Measurements from ENCODE around the gene KIN. TPM values are rescaled to one million over a fixed set of nuclear protein-coding genes. Genes with fewer than 3 reads are reported as not detected.
"Not testable (repeated sequence)": the region's sequence is repeated elsewhere in the genome, so short reads cannot be mapped to it uniquely, and the experiment has no call there.

KIN gene
- total RNA-seq, 2 experiments from 2014 or later, result 13.8 to 16.6 TPM

GRCh38 chr10:7788639-7789286 is 970 bp upstream of the KIN start:
- DNase-seq, result no peak
- Mint-ChIP-seq H3K27ac (no peak overlapping the region), H3K4me1 (peaks cover 43% of the 10 kb centered on the region), H3K27me3 (no peaks in the 10 kb centered on the region), H3K36me3 (peaks cover 22% of the 10 kb centered on the region), H3K4me3 (no peak overlapping the region), H3K9me3 (no peaks in the 10 kb centered on the region)
- peak; percentile 11 for ATAC-seq (ENCODE audit: low read depth)
- POLR2A ChIA-PET, result interaction anchor here (0.8 to 1.7 kb wide), 11 partner anchors 9 to 348 kb away, joined by 3 to 43 read pairs (median 4); partner anchors contain the start of genes GATA3 and TAF3

- H3K27ac Mint-ChIP-seq, result no peak overlapping the region
- H3K9me3 Mint-ChIP-seq, result no peaks in the 10 kb centered on the region
- H3K4me1 Mint-ChIP-seq, result peaks cover 38% of the 10 kb centered on the region
- H3K27me3 Mint-ChIP-seq, result no peaks in the 10 kb centered on the region
- ATAC-seq (ENCODE audit: low read depth), result peak; percentile 1
- H3K36me3 Mint-ChIP-seq, result peaks cover 22% of the 10 kb centered on the region
- no peak for DNase-seq
- no peak overlapping the region for H3K4me3 Mint-ChIP-seq
- POLR2A ChIA-PET, result interaction anchor here (0.6 to 1.7 kb wide), 11 partner anchors 10 to 615 kb away, joined by 3 to 43 read pairs (median 3); partner anchors contain the start of gene TAF3
Measured at GRCh38 chr10:7787150-7787856, 490 bp downstream of the KIN start.

- Mint-ChIP-seq H3K36me3 (peaks cover 19% of the 10 kb centered on the region), H3K27me3 (no peaks in the 10 kb centered on the region), H3K4me1 (peaks cover 33% of the 10 kb centered on the region), H3K9me3 (no peaks in the 10 kb centered on the region), H3K27ac (no peak overlapping the region), H3K4me3 (no peak overlapping the region)
- DNase-seq (no peak), ATAC-seq (ENCODE audit: low read depth) (no peak)
- POLR2A ChIA-PET, result no interaction called here
Measured at GRCh38 chr10:7786430-7786829, 1.4 kb downstream of the KIN start.

DNA sequence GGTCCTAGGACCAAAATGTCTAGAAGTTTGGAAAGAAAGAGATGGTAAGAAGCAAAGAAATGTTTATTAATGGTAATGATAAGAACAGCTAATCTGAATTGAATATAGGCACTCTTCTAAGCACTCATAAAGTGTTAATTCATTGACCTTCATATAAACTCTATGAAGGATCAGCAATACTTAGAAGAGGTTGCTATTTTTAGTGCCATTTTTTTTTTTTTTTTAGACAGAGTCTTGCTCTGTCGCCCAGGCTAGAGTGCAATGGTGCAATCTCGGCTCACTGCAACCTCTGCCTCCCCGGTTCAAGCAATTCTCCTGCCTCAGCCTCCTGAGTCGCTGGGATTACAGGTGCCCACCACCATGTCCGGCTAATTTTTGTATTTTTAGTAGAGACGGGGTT is 5.6 kb downstream of the KIN start:
- H3K27me3 Mint-ChIP-seq; H3K4me3 Mint-ChIP-seq; H3K27ac Mint-ChIP-seq; H3K9me3 Mint-ChIP-seq; DNase-seq; ATAC-seq (ENCODE audit: low read depth): not testable (repeated sequence)
- Mint-ChIP-seq H3K4me1 (peaks cover 18% of the 10 kb centered on the region), H3K36me3 (peaks cover 33% of the 10 kb centered on the region)
- POLR2A ChIA-PET, result interaction anchor here (0.6 kb wide), 1 partner anchor 14 kb away, joined by 3 read pairs; no protein-coding TSS in a partner anchor

- Mint-ChIP-seq H3K27ac (no peak overlapping the region), H3K4me1 (peaks cover 5% of the 10 kb centered on the region), H3K9me3 (no peaks in the 10 kb centered on the region), H3K4me3 (no peak overlapping the region), H3K27me3 (no peaks in the 10 kb centered on the region), H3K36me3 (peaks cover 36% of the 10 kb centered on the region)
- DNase-seq (no peak), ATAC-seq (ENCODE audit: low read depth) (no peak)
- POLR2A ChIA-PET, result interaction anchor here (0.7 kb wide), 1 partner anchor 11 kb away, joined by 3 read pairs; no protein-coding TSS in a partner anchor
Measured at GRCh38 chr10:7776777-7777176, 11.0 kb downstream of the KIN start.

DNA sequence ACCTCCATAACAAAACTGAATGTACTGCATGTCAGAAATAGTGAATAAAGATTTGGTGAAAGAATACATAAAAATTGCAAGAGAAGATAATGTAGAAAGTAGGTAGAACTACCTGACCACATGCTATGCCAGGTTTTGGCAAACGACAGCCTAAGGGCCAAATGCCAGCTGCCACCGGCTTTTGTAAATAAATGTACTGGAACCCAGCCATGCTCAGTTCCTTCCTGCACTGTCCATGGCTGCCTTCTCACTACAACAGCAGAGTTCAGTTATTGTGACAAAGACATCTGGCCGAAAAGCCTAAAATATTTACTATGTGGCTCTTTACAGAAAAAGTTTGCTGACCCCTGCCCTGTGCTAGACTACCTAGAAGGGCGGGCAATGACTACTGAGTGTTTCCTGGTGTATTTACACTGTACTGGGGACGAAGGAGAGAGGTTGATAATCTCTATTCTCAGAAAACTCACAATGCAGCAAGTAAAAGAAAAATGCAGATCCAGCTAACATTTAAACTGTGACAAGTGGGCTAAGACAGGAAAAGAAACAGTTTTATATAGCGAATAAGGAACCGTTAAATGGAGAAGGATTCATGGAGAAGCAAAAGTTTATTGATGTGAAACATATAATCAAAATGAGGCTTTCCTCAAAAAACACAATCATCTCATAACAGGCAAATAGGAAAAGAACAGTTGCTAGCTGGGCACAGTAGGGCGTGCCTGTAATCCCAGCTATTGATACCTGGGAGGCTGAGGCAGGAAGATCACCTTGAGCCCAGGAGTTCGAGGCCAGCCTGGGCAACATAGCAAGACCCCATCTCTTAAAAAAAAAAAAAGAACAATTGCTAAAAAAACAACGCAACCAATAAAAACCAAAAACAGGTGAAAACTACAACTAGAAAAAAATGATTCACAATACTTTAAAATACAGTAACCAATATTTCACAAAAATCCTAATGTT is 13.7 kb downstream of the KIN start:
- Mint-ChIP-seq H3K27me3 (no peaks in the 10 kb centered on the region), H3K27ac (no peak overlapping the region), H3K9me3 (no peaks in the 10 kb centered on the region), H3K4me1 (peaks cover 2% of the 10 kb centered on the region), H3K36me3 (peaks cover 30% of the 10 kb centered on the region), H3K4me3 (no peak overlapping the region)
- no peak for ATAC-seq (ENCODE audit: low read depth)
- DNase-seq, result no peak
- POLR2A ChIA-PET, result no interaction called here

DNA sequence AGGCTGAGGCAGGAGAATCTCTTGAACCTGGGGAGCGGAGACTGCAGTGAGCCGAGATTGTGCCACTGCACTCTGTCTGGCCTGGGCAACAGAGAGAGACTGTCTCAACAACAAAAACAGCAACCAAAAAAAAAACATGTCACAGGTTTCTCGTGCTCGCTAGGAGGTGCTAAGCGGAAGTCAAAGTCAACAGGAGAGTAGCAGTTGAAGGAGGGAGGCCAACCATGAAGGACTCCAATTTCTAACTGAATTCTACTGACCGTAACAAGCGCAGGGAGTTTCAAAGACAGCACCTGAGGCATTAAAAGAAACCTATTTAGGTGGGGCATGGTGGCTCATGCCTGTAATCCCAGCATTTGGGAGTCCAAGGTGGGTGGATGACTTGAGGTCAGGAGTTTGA is 19.4 kb downstream of the KIN start:
- ATAC-seq (ENCODE audit: low read depth) (no peak), DNase-seq (no peak)
- no peak overlapping the region for H3K27ac Mint-ChIP-seq
- H3K27me3 Mint-ChIP-seq, result no peaks in the 10 kb centered on the region
- H3K9me3 Mint-ChIP-seq, result no peaks in the 10 kb centered on the region
- H3K4me3 Mint-ChIP-seq, result no peak overlapping the region
- POLR2A ChIA-PET, result no interaction called here
- H3K36me3 Mint-ChIP-seq, result peaks cover 32% of the 10 kb centered on the region
- peaks cover 2% of the 10 kb centered on the region for H3K4me1 Mint-ChIP-seq

GRCh38 chr10:7767209-7767608 is 20.6 kb downstream of the KIN start:
- ATAC-seq (ENCODE audit: low read depth) (no peak), DNase-seq (no peak)
- Mint-ChIP-seq H3K36me3 (peaks cover 36% of the 10 kb centered on the region), H3K9me3 (no peaks in the 10 kb centered on the region), H3K4me3 (no peak overlapping the region), H3K27ac (no peak overlapping the region), H3K27me3 (no peaks in the 10 kb centered on the region), H3K4me1 (peaks cover 2% of the 10 kb centered on the region)
- POLR2A ChIA-PET, result no interaction called here

GRCh38 chr10:7766241-7766640 is 21.6 kb downstream of the KIN start:
- no peak overlapping the region for H3K27ac Mint-ChIP-seq
- H3K9me3 Mint-ChIP-seq, result no peaks in the 10 kb centered on the region
- ATAC-seq (ENCODE audit: low read depth), result no peak
- no peak overlapping the region for H3K4me3 Mint-ChIP-seq
- peaks cover 38% of the 10 kb centered on the region for H3K36me3 Mint-ChIP-seq
- POLR2A ChIA-PET, result no interaction called here
- DNase-seq, result no peak
- H3K4me1 Mint-ChIP-seq, result peaks cover 2% of the 10 kb centered on the region
- no peaks in the 10 kb centered on the region for H3K27me3 Mint-ChIP-seq

- no peaks in the 10 kb centered on the region for H3K27me3 Mint-ChIP-seq
- peaks cover 34% of the 10 kb centered on the region for H3K36me3 Mint-ChIP-seq
- POLR2A ChIA-PET, result no interaction called here
- no peak for DNase-seq
- H3K4me1 Mint-ChIP-seq, result no peaks in the 10 kb centered on the region
- no peak overlapping the region for H3K27ac Mint-ChIP-seq
- no peak overlapping the region for H3K4me3 Mint-ChIP-seq
- no peak for ATAC-seq (ENCODE audit: low read depth)
- no peaks in the 10 kb centered on the region for H3K9me3 Mint-ChIP-seq
Measured at GRCh38 chr10:7763929-7764328, 23.9 kb downstream of the KIN start.

- H3K36me3 Mint-ChIP-seq, result peaks cover 27% of the 10 kb centered on the region
- POLR2A ChIA-PET, result interaction anchor here (2.1 kb wide), 1 partner anchor 31 kb away, joined by 4 read pairs; the partner anchor contains the start of genes ATP5F1C and KIN
- no peaks in the 10 kb centered on the region for H3K4me1 Mint-ChIP-seq
- no peak overlapping the region for H3K4me3 Mint-ChIP-seq
- ATAC-seq (ENCODE audit: low read depth) (peak; percentile 42), DNase-seq (no peak)
- H3K27ac Mint-ChIP-seq, result no peak overlapping the region
- no peaks in the 10 kb centered on the region for H3K9me3 Mint-ChIP-seq
- no peaks in the 10 kb centered on the region for H3K27me3 Mint-ChIP-seq
Measured at GRCh38 chr10:7756360-7756992, 31.3 kb downstream of the KIN start.

- no peak for ATAC-seq (ENCODE audit: low read depth)
- peaks cover 25% of the 10 kb centered on the region for H3K36me3 Mint-ChIP-seq
- no peak overlapping the region for H3K27ac Mint-ChIP-seq
Measured at GRCh38 chr10:7755103-7755502, 32.7 kb downstream of the KIN start.

GRCh38 chr10:7752251-7752650 is 35.5 kb downstream of the KIN start:
- POLR2A ChIA-PET, result no interaction called here

More at GRCh38 chr10:7755103-7755502, 32.7 kb downstream of the KIN start:
- Mint-ChIP-seq H3K4me3 (no peak overlapping the region), H3K9me3 (no peaks in the 10 kb centered on the region), H3K27me3 (no peaks in the 10 kb centered on the region), H3K4me1 (no peaks in the 10 kb centered on the region)
- no peak for DNase-seq
- POLR2A ChIA-PET, result no interaction called here

More at GRCh38 chr10:7752251-7752650, 35.5 kb downstream of the KIN start:
- peaks cover 16% of the 10 kb centered on the region for H3K36me3 Mint-ChIP-seq
- no peak overlapping the region for H3K4me3 Mint-ChIP-seq
- no peak overlapping the region for H3K27ac Mint-ChIP-seq
- no peaks in the 10 kb centered on the region for H3K4me1 Mint-ChIP-seq
- ATAC-seq (ENCODE audit: low read depth), result no peak
- H3K27me3 Mint-ChIP-seq, result no peaks in the 10 kb centered on the region
- DNase-seq, result no peak
- H3K9me3 Mint-ChIP-seq, result no peaks in the 10 kb centered on the region
